Right cardiac atrium (tissue), 5 donors: ENCODE measurements around the gene XCL1. TPM values are rescaled to one million over a fixed set of nuclear protein-coding genes. Genes with fewer than 3 reads are reported as not detected.
"Not testable (repeated sequence)": the region's sequence is repeated elsewhere in the genome, so short reads cannot be mapped to it uniquely, and the experiment has no call there.

Source experiments
- ATAC-seq, 2 donors: fragments of 200-7000 bp; cut with Tn5 transposase; one replicate each; pipeline versions ENCODE4 v1.8.0 to v1.9.1; 2020; ENCODE audit warnings: moderate library complexity in 2 of 2, mild to moderate bottlenecking in 1 of 2
- DNase-seq, 3 donors: peaks; one replicate each; pipeline ENCODE4 v3.0.0-alpha.2; 2020
- H3K27ac ChIP-seq: one replicate; pipeline ENCODE4 v1.5.1; 2013; ENCODE audit warnings: mild to moderate bottlenecking, low read length, control low read depth, moderate library complexity
- H3K27me3 ChIP-seq: one replicate; pipeline ENCODE4 v1.6.1; 2013; ENCODE audit not compliant: control insufficient read depth, insufficient read depth
- H3K4me1 ChIP-seq: one replicate; pipeline ENCODE4 v1.6.1; 2013; ENCODE audit warnings: low read length; ENCODE audit not compliant: control insufficient read depth, insufficient read depth
- H3K4me3 ChIP-seq: one replicate; pipeline ENCODE4 v1.5.1; 2013; ENCODE audit warnings: low read length, control low read depth
- H3K9me3 ChIP-seq: one replicate; pipeline ENCODE4 v1.6.1; 2013; ENCODE audit warnings: low read length; ENCODE audit not compliant: control insufficient read depth
- WGBS: extraction: QIAGEN DNeasy Blood & Tissue Kit; methylation state at CpG from one replicate; pipeline ENCODE4 v1.1.7; 2013; 5-methylcytosine and 5-hydroxymethylcytosine counted together
- intact Hi-C, 4 donors: fragments of 100-400 bp; cut with DNase I; formaldehyde crosslinking; loops; one replicate each; pipeline versions ENCODE4 v1.11.0 to v1.14.0; 2022 to 2023
- long read RNA-seq, 4 donors: library from polyadenylated mRNA; unstranded; transcript quantifications; one replicate each; pipeline ENCODE4 v2.0.0, GENCODE V29; 2020 to 2021
- polyA plus RNA-seq: library from polyadenylated mRNA; stranded (reverse); fragments of 200-250 nt; gene quantifications from one replicate; pipeline ENCODE4 v1.2.3, GENCODE V29; 2013
- total RNA-seq, 4 donors: library from RNA; stranded (reverse); fragmentation: NEBNext Ultra II Directional; extraction: Animal tissue kit (Norgen Biotek cat#: 25700); gene quantifications; one replicate each; pipeline ENCODE4 v1.2.1, GENCODE V29; 2021
- donor health status: healthy with polysubstance abuse.
- donor health status: DM: no; HTN: yes; CAD: no.
- donor health status: DM: no; HTN: no; CAD: no.
- donor health status: DM: no; HTN: yes; CAD: no; lungs with severe emphysema.
- donor health status: DM: yes; HTN: yes; CAD: no.

The XCL1 gene, protein sequence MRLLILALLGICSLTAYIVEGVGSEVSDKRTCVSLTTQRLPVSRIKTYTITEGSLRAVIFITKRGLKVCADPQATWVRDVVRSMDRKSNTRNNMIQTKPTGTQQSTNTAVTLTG
- total RNA-seq (under 1 TPM in 1 of 4 donors, not detected in 3; 0.38 TPM), polyA plus RNA-seq (0.23 TPM)
- long read RNA-seq, donor 1 = 0 reads
- long read RNA-seq, donor 2 = 0 reads
- long read RNA-seq, donor 3 = 0 reads
- long read RNA-seq, donor 4 = 0 reads

DNA sequence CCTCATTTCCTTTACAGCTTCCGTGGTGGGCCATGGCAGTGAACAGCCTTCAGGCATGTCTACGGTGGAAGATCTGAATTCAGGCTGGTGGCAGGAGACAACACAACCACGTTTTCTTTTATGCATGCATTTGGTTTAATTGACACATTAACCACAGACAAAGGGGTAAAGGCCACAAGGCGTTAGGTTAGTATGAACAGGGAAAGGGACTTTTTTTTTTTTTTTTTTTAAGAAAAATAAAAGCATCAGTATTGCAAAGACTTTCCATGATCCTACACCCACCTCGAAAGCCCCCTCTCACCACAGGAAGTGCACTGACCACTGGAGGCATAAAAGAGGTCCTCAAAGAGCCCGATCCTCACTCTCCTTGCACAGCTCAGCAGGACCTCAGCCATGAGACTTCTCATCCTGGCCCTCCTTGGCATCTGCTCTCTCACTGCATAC is at the start of gene XCL1:
TSS of gene XCL1 (plus strand) at position 361 of the 444 bp plus-strand sequence. CDS start at position 394, 33 bp downstream.
- intact Hi-C loops = loop anchor here in 2 of 4 donors (10.0 kb wide), 2 partner anchors 131 to 141 kb away; no protein-coding TSS in a partner anchor
- not testable (repeated sequence) for H3K4me1 ChIP-seq, H3K27me3 ChIP-seq, DNase-seq, H3K27ac ChIP-seq, H3K9me3 ChIP-seq, H3K4me3 ChIP-seq, ATAC-seq
- 78% methylated on average over 4 of the region's 6 CpGs for whole genome bisulfite sequencing

DNA sequence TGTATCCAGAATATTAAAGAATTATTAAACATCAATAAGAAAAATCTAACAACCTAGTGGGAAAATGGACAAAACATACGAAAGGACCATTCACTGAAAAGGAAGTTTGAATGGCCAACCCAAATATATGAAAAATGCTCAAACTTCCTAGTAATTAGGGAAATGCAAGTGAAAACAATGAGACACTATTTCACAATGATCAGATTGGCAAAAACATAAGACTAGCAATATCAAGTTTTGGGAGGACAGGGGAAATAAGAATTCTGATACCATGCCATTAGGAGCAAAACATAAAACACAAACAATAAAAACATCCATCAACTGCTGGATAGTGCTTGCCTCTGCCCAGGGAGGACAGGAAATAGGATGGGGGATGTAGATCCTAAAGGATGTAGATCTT is 46.9 kb upstream of the XCL1 start:
- H3K4me3 ChIP-seq = no peak overlapping the region
- ATAC-seq = no peak
- intact Hi-C loops = loop anchor here in 1 of 4 donors (5.0 kb wide), 1 partner anchor 77 kb away; no protein-coding TSS in a partner anchor
- no peaks in the 10 kb centered on the region for H3K9me3 ChIP-seq
- no peak overlapping the region for H3K27ac ChIP-seq
- WGBS = 31% methylated on average over 1 of the region's 1 CpG
- DNase-seq = no peak
- no peaks in the 10 kb centered on the region for H3K4me1 ChIP-seq
- no peaks in the 10 kb centered on the region for H3K27me3 ChIP-seq

DNA sequence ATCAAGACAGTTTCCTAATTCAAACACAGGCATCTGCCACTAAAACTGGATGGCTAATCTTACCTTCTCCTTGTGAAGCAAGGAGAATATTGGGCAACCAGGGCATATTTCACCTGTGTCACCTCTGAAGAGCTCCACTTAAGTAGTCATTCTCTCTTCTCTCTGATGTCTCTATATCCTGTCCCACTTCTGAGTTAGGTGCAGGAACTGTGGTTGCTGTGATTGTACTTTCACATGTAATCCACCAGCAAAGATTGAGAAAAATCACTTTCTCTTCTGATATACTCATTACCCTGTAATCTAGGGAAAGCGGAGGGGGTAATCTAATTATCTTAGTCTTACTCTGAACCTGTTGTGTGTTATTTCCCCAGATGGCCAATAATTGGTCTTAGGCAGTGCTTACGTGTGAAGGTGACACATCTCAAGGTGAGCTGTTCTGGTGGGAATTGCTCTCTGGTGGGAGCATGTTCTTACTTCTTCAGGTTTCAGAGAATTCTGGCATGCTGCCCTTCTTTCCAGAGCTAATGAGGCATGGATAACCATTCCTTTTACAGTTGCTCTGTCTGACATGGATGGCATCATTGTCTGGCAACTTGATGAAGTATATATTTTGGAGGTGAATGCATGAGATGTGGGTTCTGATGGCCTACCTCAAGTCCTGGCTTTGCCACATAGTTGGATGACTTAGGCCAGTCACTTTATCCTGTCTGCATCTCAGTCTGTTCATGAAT is 44.6 kb upstream of the XCL1 start:
- 98% methylated on average over 2 of the region's 2 CpGs for WGBS
- H3K9me3 ChIP-seq = no peaks in the 10 kb centered on the region
- no peak overlapping the region for H3K4me3 ChIP-seq
- intact Hi-C loops = no loop called here
- H3K27ac ChIP-seq = no peak overlapping the region
- ATAC-seq (no peak), DNase-seq (no peak)
- no peaks in the 10 kb centered on the region for H3K27me3 ChIP-seq
- H3K4me1 ChIP-seq = no peaks in the 10 kb centered on the region

DNA sequence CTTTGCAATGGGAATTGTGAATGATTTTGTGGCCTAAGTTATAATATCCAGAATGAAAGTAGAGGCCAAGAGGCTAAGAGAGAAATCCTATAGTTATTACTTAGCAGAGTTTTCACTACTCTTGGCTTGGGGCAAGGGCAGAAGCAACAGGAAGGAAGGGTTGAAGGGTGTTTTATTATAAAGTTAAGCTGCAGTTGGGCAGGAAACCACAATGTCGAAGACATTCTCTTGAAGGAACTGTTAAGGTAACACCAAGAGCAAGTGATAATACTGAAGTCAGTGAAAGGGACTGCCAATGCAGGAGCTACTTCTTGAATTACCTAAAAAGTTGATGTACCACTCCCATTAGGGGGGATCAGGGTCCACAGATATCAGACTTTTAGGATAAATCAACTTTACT is 40.9 kb upstream of the XCL1 start:
- DNase-seq (no peak), ATAC-seq (no peak)
- Histone ChIP-seq H3K9me3 (no peaks in the 10 kb centered on the region), H3K4me1 (no peaks in the 10 kb centered on the region), H3K4me3 (no peak overlapping the region), H3K27ac (no peak overlapping the region), H3K27me3 (no peaks in the 10 kb centered on the region)
- 56% methylated on average over 1 of the region's 1 CpG for WGBS
- intact Hi-C loops = no loop called here

DNA sequence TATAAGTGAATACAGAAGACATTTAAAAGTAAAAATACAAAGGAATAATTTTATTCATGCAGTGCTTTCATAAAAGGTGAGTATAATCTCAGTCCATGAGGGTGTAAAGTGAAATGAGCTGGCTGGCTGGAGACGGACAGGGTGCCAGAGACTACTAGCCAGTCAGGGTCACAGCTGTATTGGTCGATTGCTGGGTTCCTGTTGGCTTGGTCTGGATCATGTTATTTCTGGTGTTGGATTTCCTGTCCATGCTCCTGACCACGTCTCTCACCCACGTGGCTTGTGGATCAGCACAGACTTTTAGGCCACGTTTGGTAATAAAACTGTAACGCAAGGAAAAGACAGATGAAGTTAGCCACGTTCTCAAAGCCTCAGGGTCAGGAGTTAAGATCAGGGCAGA is 35.6 kb upstream of the XCL1 start:
- ATAC-seq, H3K27me3 ChIP-seq, H3K27ac ChIP-seq, H3K4me1 ChIP-seq, intact Hi-C loops, H3K9me3 ChIP-seq, H3K4me3 ChIP-seq: not testable (repeated sequence)
- DNase-seq = peak in 1 of 3 donors; percentile 15
- 56% methylated on average over 7 of the region's 7 CpGs for WGBS

DNA sequence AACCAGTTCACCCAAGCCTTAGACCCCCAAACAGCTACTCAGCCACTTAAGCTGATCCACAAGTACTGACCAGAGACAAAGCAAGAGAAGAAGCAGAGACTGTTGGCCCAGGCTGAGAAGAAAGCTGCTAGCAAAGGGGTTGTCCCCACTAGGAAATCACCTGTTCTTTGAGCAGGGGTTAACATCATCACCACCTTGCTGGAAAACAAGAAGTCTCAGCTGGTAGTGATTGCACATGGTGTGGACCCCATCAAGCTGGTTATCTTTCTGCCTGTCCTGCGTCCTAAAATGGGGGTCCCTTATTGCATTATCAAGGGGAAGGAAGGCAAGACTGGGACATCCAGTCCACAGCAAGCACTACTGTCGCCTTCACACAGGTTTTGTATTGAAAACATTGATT is 33.4 kb upstream of the XCL1 start:
- ATAC-seq, H3K27ac ChIP-seq, DNase-seq, intact Hi-C loops, H3K27me3 ChIP-seq, H3K4me1 ChIP-seq, H3K4me3 ChIP-seq, H3K9me3 ChIP-seq: not testable (repeated sequence)
- 78% methylated on average over 2 of the region's 2 CpGs for WGBS

DNA sequence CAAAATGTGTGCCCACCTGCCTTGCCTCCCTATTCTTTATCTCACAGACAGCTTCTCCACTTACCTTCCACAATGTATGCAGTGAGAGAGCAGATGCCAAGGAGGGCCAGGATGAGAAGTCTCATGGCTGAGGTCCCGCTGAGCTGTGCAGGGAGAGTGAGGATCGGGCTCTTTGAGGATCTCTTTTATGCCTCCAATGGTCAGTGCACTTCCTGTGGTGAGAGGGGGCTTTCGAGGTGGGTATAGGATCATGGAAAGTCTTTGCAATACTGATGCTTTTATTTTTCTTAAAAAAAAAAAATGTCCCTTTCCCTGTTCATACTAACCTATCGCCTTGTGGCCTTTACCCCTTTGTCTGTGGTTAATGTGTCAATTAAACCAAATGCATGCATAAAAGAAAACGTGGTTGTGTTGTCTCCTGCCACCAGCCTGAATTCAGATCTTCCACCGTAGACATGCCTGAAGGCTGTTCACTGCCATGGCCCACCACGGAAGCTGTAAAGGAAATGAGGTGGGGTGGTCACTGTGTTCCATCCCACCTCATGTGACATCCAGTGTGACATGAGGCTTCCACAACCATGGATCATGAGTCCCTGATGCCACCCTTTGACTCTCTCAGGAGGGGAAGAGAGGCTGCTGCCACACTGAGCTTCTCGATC is 32.4 kb upstream of the XCL1 start, which contains the start of gene XCL2:
TSS of gene XCL2 (minus strand) at position 158 of the 659 bp plus-strand sequence. CDS start at position 125, 33 bp downstream.
- H3K27me3 ChIP-seq, ATAC-seq, H3K27ac ChIP-seq, H3K9me3 ChIP-seq, intact Hi-C loops, DNase-seq, H3K4me1 ChIP-seq, H3K4me3 ChIP-seq: not testable (repeated sequence)
- 85% methylated on average over 5 of the region's 8 CpGs for WGBS

DNA sequence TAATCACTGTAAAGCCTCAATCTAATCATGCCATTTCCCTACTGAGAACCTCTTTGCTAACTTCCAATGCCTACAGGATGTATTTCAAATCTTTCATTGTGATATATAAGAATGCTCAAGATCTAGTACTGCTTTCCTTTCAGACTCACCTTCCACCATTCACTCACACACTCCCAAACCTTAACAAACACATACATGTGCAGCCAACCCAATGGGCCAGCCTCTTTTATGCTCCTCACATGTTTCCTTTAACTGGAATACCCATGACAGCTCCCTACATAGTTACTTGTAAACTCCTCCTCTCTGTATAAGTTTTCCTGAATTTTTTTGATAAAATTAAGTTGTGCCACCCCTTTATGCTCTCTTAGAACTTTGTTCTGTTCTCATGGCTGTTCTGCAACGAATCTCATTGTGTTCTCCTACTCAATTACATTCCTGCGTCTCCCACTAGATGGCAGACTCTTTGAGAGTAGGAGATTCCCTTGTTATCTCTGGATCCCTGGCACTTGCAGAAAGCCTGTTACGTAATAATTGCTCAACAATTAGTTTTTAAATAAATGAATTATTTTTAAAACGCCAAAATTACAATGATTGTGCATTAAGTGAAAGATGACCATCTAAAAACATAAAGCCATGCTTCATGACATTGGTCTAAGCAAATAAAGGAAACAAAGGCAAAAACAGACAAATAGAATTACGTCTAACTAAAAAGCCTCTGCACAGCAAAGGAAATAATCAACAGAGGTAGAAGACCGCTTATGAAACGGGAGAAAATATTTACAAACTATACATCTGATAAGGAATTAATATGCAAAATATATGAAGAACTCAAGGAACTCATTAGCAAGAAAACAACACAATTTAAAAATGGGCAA is 30.5 kb upstream of the XCL1 start:
- H3K27ac ChIP-seq, intact Hi-C loops, H3K27me3 ChIP-seq, DNase-seq, H3K9me3 ChIP-seq, H3K4me1 ChIP-seq, ATAC-seq, H3K4me3 ChIP-seq: not testable (repeated sequence)
- 41% methylated on average over 7 of the region's 7 CpGs for WGBS

DNA sequence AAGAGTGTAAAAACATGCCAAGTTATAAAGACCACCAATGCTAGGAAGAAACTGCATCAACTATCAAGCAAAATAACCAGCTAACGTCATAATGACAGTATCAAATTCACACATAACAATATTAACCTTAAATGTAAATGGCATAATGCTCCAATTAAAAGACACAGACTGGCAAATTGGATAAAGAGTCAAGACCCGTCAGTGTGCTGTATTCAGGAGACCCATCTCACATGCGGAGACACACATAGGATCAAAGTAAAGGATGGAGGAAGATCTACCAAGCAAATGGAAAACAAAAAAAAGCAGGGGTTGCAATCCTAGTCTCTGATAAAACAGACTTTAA is 29.9 kb upstream of the XCL1 start:
- intact Hi-C loops, ATAC-seq: not testable (repeated sequence)
- WGBS = 80% methylated on average over 3 of the region's 3 CpGs

DNA sequence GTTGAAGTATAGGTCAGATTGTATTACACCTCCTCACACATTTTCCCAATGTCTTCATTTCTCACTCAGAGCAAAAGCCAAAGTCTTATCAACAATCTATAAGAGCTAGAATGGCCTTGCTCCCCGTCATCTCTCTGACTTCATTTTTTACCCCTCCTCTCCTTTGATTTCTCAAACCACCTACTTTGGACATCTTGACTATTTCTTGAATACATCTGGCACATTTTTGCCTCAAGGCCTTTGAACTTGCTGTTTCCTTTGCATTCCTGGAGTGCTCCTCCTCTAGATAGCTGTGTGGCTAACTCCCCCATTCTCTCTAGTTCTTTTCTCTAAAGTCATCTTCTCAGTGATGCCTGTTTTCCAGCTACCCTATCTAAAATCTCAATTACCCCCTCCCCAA is 25.4 kb upstream of the XCL1 start:
- ATAC-seq (no peak), DNase-seq (no peak)
- H3K4me1 ChIP-seq = no peaks in the 10 kb centered on the region
- H3K9me3 ChIP-seq = no peaks in the 10 kb centered on the region
- intact Hi-C loops = no loop called here
- 47% methylated on average over 1 of the region's 1 CpG for WGBS
- H3K4me3 ChIP-seq = no peak overlapping the region
- H3K27me3 ChIP-seq = no peaks in the 10 kb centered on the region
- H3K27ac ChIP-seq = no peak overlapping the region

More for the DNA sequence above, 29.9 kb upstream of the XCL1 start:
- not testable (repeated sequence) for H3K27me3 ChIP-seq, H3K9me3 ChIP-seq, H3K4me3 ChIP-seq, H3K27ac ChIP-seq, H3K4me1 ChIP-seq, DNase-seq
